Hippocampal formation (tissue), 2 donors: ENCODE data around the gene TUBB1.
A peak's percentile ranks its signal among the peaks of the same experiment; 100 is the strongest.

Source experiments
- DNase-seq, 2 donors: peaks; one replicate each; lab custom pipeline; 2025; lab: John Stamatoyannopoulos, UW

The TUBB1 gene

GRCh38 chr20:59042796-59043631 lies 23.8 kb downstream of the TUBB1 start:
- DNase-seq, result peak; percentile 75 to 86

GRCh38 chr20:59043698-59044097 lies 24.5 kb downstream of the TUBB1 start:
- no peak for DNase-seq

DNA sequence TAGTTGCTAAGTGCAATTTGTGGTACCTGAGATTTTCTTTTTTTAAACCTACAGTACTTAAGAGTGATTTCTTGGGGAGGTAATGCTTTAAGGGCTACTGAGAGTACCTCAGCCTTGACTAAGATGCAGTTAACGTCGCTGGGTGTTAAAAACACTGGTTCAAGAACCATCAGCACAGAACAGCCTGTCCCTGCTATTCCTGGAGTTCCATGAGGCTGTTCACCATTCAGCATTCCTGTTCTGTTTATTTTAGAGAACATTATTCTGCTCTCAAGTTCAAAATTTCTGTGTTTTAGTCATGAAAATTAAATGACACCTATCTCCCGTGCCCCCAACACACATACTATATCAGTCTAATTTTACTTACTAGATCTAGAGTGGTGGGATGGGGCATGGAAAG lies 25.1 kb downstream of the TUBB1 start:
- DNase-seq, result no peak

- DNase-seq, result no peak
These were observed 25.6 kb downstream of the TUBB1 start for GRCh38 chr20:59044796-59045195.

DNA sequence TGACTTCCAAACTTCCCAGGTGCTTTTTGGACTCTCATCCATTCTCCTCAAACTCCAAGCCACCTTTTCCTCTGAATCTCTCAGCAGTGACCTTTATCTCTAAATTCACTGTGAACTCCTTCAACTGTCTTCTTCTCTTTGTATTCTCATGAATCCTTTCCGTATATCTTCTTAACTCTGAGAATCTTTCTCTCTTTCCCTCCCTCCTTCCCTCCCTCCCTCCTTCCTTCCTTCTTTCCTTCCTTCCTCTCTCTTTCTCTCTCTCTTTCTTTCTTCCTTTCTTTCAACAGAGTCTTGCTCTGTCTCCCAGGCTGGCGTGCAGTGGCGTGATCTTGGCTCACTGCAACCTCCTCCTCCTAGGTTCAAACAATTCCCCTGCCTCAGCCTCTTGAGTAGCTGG lies 27.6 kb downstream of the TUBB1 start:
- no peak for DNase-seq

GRCh38 chr20:59047938-59048680 lies 28.9 kb downstream of the TUBB1 start:
- no peak for DNase-seq

DNA sequence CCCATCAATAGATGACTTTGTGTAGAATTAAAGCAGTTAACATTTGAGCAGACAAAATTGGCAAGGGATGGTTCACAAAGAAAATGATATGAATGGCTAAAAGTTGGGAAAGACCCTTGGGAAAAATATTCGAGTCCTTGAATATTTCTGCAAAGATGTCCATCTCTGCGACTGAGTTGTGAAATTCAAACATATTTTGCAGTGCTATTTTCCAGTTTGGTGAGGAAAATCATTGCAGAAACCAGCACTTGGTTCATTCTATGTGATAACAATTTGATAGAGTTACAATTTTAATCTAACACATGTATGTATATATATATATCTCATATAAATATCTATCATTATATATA lies 29.4 kb downstream of the TUBB1 start:
- no peak for DNase-seq

DNA sequence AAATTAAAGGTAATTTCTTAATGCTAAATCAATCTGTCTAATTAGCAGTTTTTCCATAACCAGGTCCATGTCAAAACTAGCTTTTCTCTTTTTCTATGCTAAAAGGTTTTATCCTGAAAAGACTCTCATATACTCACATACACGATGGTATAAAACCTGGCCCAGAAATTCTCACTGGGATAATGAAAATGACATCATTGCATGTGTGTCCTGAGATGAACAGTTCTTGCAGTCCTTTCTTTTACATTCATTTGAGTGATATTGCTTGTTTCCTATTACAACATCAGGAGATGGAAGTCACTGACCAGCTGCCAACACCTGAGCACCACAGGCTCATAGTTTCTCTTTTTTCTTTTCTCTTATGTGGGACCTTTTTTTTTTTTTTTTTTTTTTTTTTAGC lies 31.2 kb downstream of the TUBB1 start:
- DNase-seq, result no peak

DNA sequence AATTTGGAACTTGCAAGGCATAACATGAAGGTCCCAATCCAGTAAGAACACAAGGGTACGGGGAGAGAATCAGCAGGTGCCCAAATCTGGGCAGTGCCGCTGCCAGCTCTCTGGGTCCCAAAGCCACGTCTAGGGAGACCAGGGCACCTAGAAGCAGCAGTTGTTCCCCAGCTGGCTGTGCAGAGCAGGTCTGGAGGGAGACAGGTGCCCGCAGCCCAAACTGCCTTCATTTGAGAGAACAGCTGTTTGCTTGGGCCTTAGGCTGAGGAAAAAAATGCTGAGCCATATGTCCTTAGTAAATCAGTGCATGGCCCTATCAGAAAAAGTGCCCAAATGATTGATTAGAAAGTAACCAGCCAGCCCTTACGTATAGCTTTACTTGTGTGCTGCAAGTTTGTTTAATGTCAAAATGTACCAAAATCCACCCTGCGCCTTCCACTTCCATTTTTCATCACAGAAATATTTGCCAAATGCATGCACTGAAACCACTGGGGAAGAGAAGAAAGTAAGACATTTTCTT lies 32.5 kb downstream of the TUBB1 start:
- no peak for DNase-seq

DNA sequence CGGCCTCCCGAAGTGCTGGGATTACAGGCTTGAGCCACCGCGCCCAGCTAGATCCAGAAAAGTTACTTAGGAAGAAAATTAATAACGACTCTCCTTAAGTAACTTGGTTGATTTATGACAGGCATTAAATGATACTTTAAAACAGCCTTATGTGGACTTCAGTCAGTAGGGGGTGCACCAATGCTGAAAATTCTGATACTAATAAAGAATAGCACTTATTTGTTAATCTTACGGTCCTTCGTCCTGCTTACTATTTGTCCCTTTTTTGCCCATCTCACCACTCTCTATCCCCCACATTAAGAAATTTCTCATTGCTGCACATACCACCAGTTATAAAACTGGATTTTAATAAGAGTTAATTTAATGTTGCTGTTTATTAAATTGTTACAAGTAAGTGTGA lies 36.1 kb downstream of the TUBB1 start:
- DNase-seq, result no peak

DNA sequence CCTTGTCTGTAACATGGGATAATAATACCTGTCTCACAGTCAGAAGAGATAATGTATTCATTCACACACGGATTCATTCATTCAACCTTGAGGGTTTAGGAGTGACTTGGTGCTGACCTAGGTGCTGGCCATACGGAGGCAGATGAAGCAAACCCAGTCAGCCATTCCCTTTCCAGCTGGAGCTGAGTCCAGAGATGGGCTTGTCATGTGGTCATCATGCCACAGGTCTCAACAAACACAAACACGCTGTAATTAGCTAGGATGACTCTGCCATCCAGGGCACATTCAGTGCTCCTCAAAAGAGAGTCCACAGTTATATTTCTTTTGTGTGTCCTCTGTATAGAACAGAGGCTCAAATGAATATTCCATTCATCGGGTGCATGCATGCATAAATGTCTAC lies 42.9 kb downstream of the TUBB1 start:
- no peak for DNase-seq

GRCh38 chr20:59063358-59064213 lies 44.4 kb downstream of the TUBB1 start:
- DNase-seq, result no peak

DNA sequence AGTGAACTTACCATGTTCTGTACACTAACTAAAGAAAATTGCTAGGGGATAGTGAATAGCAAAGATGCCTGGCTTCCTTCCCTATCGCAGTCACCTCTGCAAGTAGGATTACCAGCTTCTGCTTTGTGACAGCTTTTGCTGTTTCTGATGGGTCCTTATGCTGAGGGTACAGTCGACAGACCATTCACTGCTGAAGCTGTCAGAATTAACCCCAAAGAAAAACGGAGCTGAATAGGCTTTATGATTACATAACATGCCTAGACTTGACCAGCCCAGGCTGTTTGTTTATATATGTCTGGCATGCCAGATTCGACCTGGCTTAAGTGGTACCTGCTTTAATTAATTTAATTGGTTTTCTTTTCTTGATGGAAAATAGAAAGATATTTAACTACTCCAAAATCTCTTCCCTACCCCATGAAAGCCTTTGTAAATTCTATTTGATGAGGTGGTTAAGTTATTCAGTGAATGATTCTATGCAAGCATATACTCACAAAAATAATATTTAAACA lies 45.0 kb downstream of the TUBB1 start:
- no peak for DNase-seq

- no peak for DNase-seq
These were observed 49.3 kb downstream of the TUBB1 start for GRCh38 chr20:59068534-59068933.

GRCh38 chr20:59069026-59069425 lies 49.8 kb downstream of the TUBB1 start:
- DNase-seq, result no peak

DNA sequence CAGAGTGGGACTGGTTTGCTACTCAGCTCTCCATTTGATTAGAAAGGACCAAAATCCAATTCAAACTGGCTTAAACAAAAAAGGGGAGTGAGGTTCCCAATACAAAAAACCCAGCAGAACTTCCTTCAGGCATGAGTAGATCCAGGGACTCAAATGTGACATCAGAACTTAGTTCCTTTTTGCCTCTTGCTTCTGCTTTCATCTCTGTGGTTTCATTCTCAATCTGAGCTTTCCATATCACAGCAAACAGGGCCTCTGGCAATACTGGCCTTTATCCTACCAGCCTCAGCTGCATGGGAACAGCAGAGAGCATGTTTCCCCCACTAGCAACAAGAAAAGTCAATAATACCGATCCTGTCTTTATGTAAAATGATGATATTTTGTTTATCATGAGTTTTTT lies 52.0 kb downstream of the TUBB1 start:
- no peak for DNase-seq

GRCh38 chr20:59073582-59073981 lies 54.4 kb downstream of the TUBB1 start:
- no peak for DNase-seq

GRCh38 chr20:59074456-59074855 lies 55.2 kb downstream of the TUBB1 start:
- DNase-seq, result no peak

GRCh38 chr20:59075934-59076508 lies 56.8 kb downstream of the TUBB1 start:
- DNase-seq, result no peak
